GM21447 (cell line): Measurements from ENCODE around the gene RNF166.
A peak's percentile ranks its signal among the peaks of the same experiment; 100 is the strongest.

Source experiments
- ATAC-seq: cut with Tn5 transposase; IDR thresholded peaks from one replicate; pipeline ENCODE4 v1.9.1; 2021; ENCODE audit not compliant: unreplicated experiment

RNF166 gene

DNA sequence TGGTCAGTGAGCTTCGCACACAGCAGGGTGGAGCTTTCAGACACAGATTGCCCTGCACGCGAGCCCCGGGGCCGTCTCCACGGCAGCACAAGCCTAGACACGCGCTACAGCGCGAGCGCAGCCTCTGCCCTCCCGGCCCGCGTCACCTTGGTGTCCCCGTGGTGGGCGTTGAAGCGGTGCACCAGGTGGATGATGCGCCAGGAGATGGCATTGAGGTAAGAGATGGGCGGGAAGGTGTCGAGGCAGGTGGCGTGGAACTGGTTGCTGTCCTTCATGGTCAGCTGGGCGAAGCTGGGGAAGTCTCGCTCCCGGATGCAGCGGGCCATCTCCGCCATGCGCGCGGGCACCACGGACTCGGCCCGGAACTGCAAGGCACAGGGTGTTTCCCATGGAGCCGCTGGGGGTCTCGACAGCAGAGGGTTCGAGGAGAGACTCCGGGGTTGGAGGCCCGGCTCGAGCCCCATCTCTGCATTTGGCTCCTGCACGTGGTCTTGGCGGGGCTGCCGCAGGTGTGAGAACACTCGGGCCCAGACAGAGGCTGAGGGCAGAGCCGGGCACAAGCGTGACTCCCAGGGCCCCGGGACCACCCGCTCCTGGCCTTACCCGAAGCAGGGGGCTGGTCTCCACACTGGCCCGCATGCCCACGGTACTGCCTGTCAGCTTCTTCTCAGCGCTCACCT is 51.0 kb downstream of the RNF166 start:
- ATAC-seq = no peak

DNA sequence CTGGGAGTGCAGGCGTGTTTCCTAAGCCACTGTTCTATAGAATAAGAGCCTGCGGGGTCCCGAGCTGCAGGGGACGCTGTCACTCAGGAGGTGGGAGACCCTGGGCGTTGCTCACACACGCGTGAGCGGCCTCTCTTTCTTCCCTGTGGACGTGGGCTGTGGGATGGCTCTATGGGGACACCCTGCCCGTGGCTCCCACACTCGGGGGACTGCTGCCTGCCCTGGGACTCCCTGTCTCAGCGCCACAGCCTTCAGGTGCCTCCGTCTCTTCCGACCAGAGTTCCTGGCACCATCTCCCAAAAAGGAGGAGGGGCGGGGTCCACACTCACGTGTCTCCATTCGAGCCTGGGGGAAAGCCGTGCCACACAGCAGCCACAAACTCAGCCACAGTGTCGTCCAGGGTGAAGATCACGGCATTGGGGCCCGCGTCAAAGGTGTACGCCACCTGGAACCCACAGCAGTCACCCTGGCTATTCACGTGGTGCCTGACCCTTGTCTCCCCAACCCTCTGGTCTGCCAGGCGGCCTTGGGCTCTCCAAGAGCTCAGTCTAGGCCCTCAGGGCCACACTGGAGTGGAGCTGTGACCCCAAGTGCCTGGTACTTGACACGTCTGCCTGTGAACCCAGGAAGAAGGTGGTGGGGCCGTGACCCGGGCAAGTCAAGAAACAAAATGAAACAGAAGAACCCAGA is 51.7 kb downstream of the RNF166 start:
- no peak for ATAC-seq

DNA sequence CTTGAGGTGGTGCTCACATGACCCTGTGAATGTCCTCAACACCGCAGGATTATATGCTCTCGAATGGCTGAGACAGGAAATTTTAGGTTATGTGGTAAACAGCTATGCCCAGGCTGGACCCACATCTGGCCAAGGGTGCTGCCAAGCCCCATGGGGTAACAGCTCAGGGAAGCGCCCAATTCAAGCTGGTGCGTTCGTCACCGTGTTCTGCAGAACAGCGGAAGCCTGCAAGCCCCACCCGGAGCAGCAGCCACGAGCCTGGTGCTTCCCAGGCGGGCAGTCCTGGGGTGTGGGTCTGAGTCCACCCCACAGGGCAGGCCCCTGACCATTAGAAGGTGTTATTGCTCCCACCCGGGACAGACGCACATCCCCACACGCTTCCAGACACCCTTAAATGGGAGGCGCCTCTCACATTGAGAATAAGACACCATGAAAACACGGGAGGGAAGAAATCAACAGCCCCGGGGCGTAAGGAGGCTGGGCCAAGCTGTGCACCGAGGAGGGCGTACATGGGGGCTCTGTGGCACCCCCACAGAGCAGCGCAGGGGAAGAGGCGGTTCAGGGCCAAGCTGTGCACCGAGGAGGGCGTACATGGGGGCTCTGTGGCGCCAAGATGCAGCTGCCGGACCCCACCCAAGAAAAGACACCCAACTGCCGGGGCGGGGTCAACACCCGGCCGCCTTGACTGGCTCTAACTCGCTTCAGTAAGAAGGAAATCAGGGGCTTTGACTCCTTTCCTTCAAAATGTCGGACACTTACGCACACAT is 52.4 kb downstream of the RNF166 start:
- no peak for ATAC-seq

DNA sequence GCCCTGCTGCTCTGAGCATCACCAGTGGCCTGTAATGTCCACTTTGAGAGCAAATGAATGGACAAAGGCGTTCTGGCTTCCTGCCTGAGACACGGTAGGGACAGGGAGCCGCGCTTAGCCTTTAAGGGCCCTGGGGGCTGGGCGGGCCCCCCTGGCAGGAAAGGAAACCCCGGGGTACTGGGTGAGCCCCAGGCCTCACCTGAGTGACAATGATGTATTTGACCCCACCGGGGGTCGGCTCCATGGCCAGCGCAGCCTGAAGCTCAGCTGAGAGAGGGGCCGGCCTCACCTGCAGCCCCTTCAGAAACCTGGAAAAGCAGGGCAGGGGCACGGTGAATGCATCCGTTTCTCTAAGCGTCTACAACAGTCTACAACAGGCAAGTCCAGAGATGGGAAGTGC is 53.1 kb downstream of the RNF166 start:
- no peak for ATAC-seq

DNA sequence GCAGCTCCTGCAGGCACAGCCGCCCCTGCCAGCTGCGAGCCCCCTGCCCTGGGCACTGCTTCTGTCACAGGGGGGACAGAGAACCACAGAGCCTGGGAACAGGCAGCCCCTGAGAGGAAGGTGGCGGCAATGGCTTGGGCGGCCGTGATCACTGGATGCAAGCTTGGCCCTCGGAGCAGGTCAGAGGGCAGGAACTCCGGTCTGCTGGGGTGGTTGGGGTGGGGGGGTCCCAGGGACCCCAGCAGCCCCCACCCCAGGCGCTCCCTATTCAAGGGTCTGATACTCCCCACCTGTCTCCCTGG is 53.5 kb downstream of the RNF166 start:
- ATAC-seq = no peak

GRCh38 chr16:88651989-88652761 is 54.0 kb downstream of the RNF166 start:
- ATAC-seq = no peak

- peak; percentile 80 for ATAC-seq
These were observed 54.8 kb downstream of the RNF166 start for GRCh38 chr16:88651276-88651988.

DNA sequence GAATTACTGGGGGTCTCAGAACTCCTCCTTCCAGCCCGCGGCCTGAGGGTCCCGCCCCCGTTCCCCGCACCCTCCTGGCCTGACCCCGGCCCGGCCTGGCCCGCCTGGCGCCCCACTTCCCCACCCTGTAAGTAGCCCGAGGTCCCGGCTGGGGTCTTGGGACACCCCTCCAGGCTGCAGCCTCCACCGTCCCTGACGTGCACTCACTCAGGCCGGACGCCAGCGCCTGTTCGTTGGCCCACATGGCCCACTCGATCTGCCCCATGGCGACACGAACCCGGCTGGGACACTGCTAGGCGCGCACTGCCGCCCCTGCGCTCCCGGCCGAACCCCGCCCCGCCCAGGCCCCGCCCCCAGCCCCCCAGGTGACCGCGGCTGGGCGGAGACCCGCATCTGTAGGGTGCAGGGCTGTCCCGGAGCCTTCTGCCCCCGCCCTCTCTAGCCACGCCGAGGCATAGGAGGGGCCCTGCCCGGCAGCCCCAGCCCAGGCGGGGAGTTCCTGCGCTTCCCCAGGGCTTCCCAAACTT is 55.4 kb downstream of the RNF166 start, which contains the start of gene CYBA:
CYBA (minus strand) TSS at position 305 of the 527 bp plus-strand sequence; CDS start at position 265, 40 bp downstream.
- ATAC-seq = peak; percentile 64

DNA sequence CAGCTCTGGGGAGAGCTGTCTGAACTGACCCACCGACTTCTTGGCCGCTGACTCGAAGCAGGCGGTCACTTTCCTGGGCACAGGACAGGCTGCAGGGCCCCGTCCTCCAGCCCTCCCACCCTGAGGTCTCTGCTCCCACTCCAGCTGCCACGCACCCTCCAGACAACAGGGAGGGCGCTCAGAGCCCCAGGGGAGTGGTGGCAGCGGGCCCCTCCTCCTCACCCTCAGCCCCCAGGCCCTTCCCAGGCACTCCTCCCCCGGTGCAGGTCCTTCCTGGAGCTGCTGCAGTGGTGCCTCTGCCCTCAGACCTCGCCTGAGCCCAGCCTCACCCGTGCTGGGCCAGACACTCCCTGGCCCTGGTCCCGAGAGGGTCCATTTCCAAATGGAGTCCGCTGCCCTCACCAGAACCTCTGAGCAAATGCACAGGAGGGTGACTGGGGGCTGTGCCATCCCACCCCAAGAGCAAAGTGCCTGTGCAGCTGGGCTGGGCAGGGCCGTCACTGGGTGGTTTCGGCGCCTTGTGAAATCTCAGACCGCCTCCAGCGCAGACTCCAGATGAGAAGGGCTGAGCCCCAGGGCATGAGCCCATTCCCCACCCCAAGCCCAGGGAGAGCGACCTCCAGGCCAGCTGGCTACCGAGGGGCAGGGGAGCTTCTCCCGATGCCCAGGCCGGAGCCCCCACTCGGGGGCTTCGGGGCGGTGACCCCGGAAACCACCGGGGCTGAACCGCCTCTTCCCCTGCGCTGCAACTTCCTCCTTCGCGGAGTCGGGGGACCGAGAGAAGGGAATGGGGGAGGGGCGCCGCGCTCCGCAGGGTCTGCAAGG is 56.1 kb downstream of the RNF166 start:
- ATAC-seq = peak; percentile 14

DNA sequence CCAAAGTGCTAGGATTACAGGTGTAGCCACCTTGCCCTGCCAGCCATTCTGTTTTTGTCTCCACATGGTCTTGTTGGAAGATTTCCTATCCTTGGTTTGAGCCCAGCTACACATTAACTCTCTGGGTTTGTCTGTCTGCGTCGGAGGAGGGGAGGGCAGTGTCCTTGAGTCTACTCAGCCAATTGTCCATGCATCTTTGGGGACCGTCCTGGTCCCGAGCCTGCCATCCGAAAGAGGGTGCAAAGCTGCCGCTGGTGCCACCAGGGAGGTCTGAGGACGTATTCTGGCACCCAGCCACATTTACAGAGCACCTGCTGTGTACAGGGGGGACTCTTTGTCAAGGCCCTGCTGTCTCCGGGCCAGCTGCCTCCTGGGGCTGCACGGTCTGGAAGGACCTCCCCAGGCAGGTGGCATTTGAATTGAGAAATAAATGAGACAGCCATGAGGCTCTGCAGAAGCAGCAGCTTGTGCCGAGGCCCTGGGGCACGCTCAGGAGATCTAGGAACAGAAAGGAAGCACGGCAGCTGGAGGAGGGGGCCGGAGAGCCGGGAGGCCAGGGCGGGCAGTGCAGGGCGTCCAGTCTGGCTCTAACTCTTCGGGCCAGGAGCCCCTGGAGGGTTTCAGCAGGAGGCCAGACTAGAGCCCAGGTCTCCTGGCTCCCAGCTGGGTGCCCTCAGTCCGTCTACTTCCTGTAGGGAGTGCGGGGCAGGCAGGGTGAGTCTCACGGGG is 56.8 kb downstream of the RNF166 start:
- no peak for ATAC-seq

GRCh38 chr16:88647178-88648070 is 58.8 kb downstream of the RNF166 start:
- no peak for ATAC-seq
